ENCODE measurements around the gene GRK6.
A peak's percentile ranks its signal among the peaks of the same experiment; 100 is the strongest.

GRK6 gene

GRCh38 chr5:177426566-177427210 is at the start of gene GRK6:
GRK6 (plus strand) TSS chr5:177426676; CDS start chr5:177426846, 170 bp downstream.
- no peak for DNase-seq

- no peak for DNase-seq
Observed at GRCh38 chr5:177377851-177378776, 48.4 kb upstream of the GRK6 start.

- DNase-seq: peak; percentile 7
Observed at GRCh38 chr5:177378884-177379883, 47.3 kb upstream of the GRK6 start.

- no peak for DNase-seq
Observed at GRCh38 chr5:177380805-177381126, 45.7 kb upstream of the GRK6 start.

GRCh38 chr5:177382423-177383029 is 44.0 kb upstream of the GRK6 start:
- no peak for DNase-seq

GRCh38 chr5:177383181-177383580 is 43.3 kb upstream of the GRK6 start:
- DNase-seq: no peak

- no peak for DNase-seq
Observed at GRCh38 chr5:177384134-177384533, 42.3 kb upstream of the GRK6 start, which contains the start of gene SLC34A1. SLC34A1 (plus strand) TSS chr5:177384434; CDS start chr5:177385742, 1,308 bp downstream.

GRCh38 chr5:177385720-177386119 is 40.8 kb upstream of the GRK6 start:
- no peak for DNase-seq

GRCh38 chr5:177386542-177386941 is 39.9 kb upstream of the GRK6 start:
- DNase-seq: no peak

- no peak for DNase-seq
Observed at GRCh38 chr5:177387405-177387804, 39.1 kb upstream of the GRK6 start.

GRCh38 chr5:177388521-177389052 is 37.9 kb upstream of the GRK6 start:
- DNase-seq: no peak

GRCh38 chr5:177389241-177390169 is 37.0 kb upstream of the GRK6 start:
- no peak for DNase-seq

GRCh38 chr5:177390363-177391300 is 35.8 kb upstream of the GRK6 start:
- peak; percentile 58 for DNase-seq

- DNase-seq: no peak
Observed at GRCh38 chr5:177392765-177393164, 33.7 kb upstream of the GRK6 start.

- no peak for DNase-seq
Observed at GRCh38 chr5:177393206-177393765, 33.2 kb upstream of the GRK6 start.

- no peak for DNase-seq
Observed at GRCh38 chr5:177393990-177394389, 32.5 kb upstream of the GRK6 start.

GRCh38 chr5:177396078-177396477 is 30.4 kb upstream of the GRK6 start:
- no peak for DNase-seq

GRCh38 chr5:177396807-177397206 is 29.7 kb upstream of the GRK6 start:
- no peak for DNase-seq

- no peak for DNase-seq
Observed at GRCh38 chr5:177397875-177398390, 28.5 kb upstream of the GRK6 start.

Data from DMS153 (cell line).